ENCODE measurements around the gene POFUT1.

The POFUT1 gene

DNA sequence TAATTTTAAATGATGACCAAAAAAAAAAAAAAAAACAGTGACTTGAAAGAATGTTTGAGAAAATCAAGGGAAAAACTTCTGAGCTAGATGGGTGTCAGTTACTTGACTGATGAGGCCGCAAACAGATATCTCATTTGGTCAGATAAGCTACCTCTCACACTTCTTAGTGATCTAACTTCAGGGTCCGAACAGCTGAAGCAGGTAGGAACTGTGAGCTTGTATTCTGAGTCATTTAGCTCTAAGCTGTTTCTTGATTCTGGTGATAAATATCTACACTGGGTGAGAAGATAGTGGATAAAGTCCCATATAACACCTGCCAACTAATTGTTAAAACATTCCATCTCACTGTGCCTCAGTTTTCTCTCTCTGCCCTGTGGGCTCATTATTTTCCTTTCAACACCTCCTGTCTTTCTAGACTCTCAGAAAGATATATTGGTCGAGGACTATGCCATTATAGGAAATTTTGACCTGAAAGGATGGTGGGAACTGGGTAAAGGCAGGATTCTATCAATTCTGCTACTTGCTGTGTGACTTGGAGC, 77.5 kb downstream of the POFUT1 start:
- no peak for DNase-seq

- no peak for DNase-seq
Measured at GRCh38 chr20:32285621-32286371, 78.1 kb downstream of the POFUT1 start.

GRCh38 chr20:32287231-32287638, 79.6 kb downstream of the POFUT1 start:
- no peak for DNase-seq
